ENCODE measurements around the gene HSDL1.

DNA sequence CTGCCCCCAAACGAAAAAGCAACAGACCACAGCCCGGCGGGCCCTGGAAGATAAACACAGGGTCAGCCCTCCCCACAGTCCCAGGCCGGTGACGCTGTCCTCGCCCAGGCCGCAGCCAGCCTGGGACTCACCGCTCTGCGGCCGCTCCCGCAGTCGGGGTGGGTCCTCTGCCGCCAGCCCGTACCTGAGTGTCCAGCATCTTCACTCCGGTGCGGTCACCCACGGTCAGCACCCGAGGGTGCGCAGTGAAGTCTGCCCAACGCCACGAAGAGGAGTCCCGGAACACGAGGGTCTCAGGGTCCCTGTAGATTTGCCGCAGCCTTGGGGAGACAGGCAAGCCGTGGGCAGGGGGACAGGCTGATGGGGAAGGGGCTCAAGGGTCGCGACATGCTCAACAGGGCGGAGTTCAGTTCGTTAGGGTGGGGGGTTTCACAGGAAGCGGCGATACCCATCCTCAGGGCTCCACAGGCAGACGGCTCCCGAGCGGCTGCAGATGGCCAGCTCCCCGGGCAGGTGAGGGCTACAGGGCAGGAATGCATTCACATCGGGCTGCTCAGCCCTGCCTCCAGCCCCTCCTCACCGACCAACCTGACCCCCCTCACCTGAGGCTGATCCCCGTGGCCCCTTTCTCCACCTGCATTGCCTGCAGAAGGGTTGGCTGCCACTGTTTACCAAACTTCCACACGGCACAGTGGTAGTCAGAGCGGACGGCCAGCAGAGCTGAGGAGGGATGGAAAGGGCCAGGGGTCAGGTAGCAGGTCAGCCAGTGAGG is 36.4 kb upstream of the HSDL1 start:
- TF ChIP-seq POLR2AphosphoS5 (IDR thresholded peaks at IDR 0.05; ENCODE audit: low read depth, low read length) (no peak), POLR2A (IDR thresholded peaks at IDR 0.05; ENCODE audit: low read depth, low read length) (no peak), TAF1 (IDR thresholded peaks at IDR 0.05; ENCODE audit: low read depth, low read length) (no peak)

All from GM12891 (cell line).